GM23338 (cell line): ENCODE measurements around the gene EPG5.

Source experiments
- CREB1 ChIP-seq: fragments of 250-450 bp; sonication (Bioruptor Pico); IDR thresholded peaks from 2 replicates; pipeline ENCODE4 v1.5.0; 2020; ENCODE audit warnings: low read depth, mild to moderate bottlenecking, moderate library complexity
- CTCF ChIP-seq, 2 experiments: fragments of 200-600 bp in 1 of 2; sonication (generic) in 1 of 2; conservative IDR thresholded peaks; 2 replicates each; pipeline versions ENCODE4 v1.5.1 to v1.6.1; 2016 to 2017; ENCODE audit warnings: antibody characterized with exemption in 2 of 2, low read depth in 2 of 2, mild to moderate bottlenecking in 2 of 2, moderate library complexity in 1 of 2
- ETS1 ChIP-seq: IDR thresholded peaks from 2 replicates; pipeline ENCODE4 v1.6.1; 2016; ENCODE audit warnings: antibody characterized with exemption
- EZH2 ChIP-seq: fragments of 200-600 bp; sonication (generic); IDR thresholded peaks from one replicate; pipeline ENCODE4 v1.8.0; 2017; ENCODE audit warnings: antibody characterized with exemption, mild to moderate bottlenecking, low read depth; ENCODE audit not compliant: unreplicated experiment
- EZH2phosphoT487 ChIP-seq: fragments of 200-600 bp; sonication (generic); IDR thresholded peaks from one replicate; pipeline ENCODE4 v1.8.1; 2018; ENCODE audit warnings: antibody characterized with exemption; ENCODE audit not compliant: unreplicated experiment
- JUNB ChIP-seq: IDR thresholded peaks from one replicate; pipeline ENCODE4 v1.6.1; 2016; ENCODE audit warnings: antibody characterized with exemption; ENCODE audit not compliant: unreplicated experiment
- NANOG ChIP-seq: IDR thresholded peaks from 2 replicates; pipeline ENCODE4 v1.6.1; 2016; ENCODE audit warnings: antibody characterized with exemption, borderline replicate concordance
- POLR2AphosphoS5 ChIP-seq: IDR thresholded peaks from 2 replicates; pipeline ENCODE4 v1.6.1; 2016; ENCODE audit warnings: antibody characterized with exemption, low read depth
- STAT1 ChIP-seq: IDR thresholded peaks from one replicate; pipeline ENCODE4 v1.6.1; 2016; ENCODE audit warnings: antibody characterized with exemption; ENCODE audit not compliant: unreplicated experiment
- TF ChIP-seq, protein P1 (sequence below): fragments of 250-450 bp; sonication (Bioruptor Pico); IDR thresholded peaks from 2 replicates; pipeline ENCODE4 v1.5.0; 2020; ENCODE audit warnings: mild to moderate bottlenecking, moderate library complexity
- TF ChIP-seq, protein P2 (sequence below): IDR thresholded peaks from one replicate; pipeline ENCODE4 v1.6.1; 2018; ENCODE audit warnings: antibody characterized with exemption; ENCODE audit not compliant: unreplicated experiment

DNA sequence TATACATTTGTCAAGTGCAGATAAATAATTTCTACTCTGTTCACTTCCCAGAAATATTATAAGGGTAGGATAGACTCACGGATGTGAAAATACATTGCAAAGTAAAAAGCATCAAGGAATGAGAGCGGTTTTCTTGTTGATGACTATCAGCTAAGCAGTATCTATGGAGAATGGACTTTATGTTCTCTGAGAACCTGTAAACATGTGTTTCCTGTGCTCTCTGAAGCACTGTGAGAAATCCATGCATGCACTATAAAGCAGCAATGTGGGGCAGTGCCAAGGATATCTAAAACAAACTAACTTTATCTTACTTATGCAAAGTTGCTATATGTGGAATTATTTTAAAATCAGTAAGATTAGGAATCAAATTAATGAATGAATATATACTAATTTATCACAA lies 146.1 kb downstream of the EPG5 start:
- no peak for TF ChIP-seq CTCF (conservative IDR thresholded peaks at IDR 0.05; ENCODE audit: low read depth in 2 of 2)
- TF ChIP-seq POLR2AphosphoS5: no peak
- TF ChIP-seq EZH2phosphoT487: no peak
- TF ChIP-seq, protein P1, sequence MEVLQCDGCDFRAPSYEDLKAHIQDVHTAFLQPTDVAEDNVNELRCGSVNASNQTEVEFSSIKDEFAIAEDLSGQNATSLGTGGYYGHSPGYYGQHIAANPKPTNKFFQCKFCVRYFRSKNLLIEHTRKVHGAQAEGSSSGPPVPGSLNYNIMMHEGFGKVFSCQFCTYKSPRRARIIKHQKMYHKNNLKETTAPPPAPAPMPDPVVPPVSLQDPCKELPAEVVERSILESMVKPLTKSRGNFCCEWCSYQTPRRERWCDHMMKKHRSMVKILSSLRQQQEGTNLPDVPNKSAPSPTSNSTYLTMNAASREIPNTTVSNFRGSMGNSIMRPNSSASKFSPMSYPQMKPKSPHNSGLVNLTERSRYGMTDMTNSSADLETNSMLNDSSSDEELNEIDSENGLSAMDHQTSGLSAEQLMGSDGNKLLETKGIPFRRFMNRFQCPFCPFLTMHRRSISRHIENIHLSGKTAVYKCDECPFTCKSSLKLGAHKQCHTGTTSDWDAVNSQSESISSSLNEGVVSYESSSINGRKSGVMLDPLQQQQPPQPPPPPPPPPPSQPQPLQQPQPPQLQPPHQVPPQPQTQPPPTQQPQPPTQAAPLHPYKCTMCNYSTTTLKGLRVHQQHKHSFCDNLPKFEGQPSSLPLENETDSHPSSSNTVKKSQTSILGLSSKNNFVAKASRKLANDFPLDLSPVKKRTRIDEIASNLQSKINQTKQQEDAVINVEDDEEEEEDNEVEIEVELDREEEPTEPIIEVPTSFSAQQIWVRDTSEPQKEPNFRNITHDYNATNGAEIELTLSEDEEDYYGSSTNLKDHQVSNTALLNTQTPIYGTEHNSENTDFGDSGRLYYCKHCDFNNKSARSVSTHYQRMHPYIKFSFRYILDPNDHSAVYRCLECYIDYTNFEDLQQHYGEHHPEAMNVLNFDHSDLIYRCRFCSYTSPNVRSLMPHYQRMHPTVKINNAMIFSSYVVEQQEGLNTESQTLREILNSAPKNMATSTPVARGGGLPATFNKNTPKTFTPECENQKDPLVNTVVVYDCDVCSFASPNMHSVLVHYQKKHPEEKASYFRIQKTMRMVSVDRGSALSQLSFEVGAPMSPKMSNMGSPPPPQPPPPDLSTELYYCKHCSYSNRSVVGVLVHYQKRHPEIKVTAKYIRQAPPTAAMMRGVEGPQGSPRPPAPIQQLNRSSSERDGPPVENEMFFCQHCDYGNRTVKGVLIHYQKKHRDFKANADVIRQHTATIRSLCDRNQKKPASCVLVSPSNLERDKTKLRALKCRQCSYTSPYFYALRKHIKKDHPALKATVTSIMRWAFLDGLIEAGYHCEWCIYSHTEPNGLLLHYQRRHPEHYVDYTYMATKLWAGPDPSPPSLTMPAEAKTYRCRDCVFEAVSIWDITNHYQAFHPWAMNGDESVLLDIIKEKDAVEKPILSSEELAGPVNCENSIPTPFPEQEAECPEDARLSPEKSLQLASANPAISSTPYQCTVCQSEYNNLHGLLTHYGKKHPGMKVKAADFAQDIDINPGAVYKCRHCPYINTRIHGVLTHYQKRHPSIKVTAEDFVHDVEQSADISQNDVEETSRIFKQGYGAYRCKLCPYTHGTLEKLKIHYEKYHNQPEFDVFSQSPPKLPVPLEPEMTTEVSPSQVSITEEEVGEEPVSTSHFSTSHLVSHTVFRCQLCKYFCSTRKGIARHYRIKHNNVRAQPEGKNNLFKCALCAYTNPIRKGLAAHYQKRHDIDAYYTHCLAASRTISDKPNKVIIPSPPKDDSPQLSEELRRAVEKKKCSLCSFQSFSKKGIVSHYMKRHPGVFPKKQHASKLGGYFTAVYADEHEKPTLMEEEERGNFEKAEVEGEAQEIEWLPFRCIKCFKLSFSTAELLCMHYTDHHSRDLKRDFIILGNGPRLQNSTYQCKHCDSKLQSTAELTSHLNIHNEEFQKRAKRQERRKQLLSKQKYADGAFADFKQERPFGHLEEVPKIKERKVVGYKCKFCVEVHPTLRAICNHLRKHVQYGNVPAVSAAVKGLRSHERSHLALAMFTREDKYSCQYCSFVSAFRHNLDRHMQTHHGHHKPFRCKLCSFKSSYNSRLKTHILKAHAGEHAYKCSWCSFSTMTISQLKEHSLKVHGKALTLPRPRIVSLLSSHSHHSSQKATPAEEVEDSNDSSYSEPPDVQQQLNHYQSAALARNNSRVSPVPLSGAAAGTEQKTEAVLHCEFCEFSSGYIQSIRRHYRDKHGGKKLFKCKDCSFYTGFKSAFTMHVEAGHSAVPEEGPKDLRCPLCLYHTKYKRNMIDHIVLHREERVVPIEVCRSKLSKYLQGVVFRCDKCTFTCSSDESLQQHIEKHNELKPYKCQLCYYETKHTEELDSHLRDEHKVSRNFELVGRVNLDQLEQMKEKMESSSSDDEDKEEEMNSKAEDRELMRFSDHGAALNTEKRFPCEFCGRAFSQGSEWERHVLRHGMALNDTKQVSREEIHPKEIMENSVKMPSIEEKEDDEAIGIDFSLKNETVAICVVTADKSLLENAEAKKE (CRISPR knock-in tag): no peak
- TF ChIP-seq, protein P2, sequence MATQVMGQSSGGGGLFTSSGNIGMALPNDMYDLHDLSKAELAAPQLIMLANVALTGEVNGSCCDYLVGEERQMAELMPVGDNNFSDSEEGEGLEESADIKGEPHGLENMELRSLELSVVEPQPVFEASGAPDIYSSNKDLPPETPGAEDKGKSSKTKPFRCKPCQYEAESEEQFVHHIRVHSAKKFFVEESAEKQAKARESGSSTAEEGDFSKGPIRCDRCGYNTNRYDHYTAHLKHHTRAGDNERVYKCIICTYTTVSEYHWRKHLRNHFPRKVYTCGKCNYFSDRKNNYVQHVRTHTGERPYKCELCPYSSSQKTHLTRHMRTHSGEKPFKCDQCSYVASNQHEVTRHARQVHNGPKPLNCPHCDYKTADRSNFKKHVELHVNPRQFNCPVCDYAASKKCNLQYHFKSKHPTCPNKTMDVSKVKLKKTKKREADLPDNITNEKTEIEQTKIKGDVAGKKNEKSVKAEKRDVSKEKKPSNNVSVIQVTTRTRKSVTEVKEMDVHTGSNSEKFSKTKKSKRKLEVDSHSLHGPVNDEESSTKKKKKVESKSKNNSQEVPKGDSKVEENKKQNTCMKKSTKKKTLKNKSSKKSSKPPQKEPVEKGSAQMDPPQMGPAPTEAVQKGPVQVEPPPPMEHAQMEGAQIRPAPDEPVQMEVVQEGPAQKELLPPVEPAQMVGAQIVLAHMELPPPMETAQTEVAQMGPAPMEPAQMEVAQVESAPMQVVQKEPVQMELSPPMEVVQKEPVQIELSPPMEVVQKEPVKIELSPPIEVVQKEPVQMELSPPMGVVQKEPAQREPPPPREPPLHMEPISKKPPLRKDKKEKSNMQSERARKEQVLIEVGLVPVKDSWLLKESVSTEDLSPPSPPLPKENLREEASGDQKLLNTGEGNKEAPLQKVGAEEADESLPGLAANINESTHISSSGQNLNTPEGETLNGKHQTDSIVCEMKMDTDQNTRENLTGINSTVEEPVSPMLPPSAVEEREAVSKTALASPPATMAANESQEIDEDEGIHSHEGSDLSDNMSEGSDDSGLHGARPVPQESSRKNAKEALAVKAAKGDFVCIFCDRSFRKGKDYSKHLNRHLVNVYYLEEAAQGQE: no peak
- TF ChIP-seq EZH2: no peak
- no peak for TF ChIP-seq ETS1
- no peak for TF ChIP-seq CREB1 (CRISPR knock-in tag)
- TF ChIP-seq NANOG: no peak
- no peak for TF ChIP-seq JUNB
- no peak for TF ChIP-seq STAT1
